Testis (tissue), 3 donors: Measurements from ENCODE around the gene GDI1. TPM values are rescaled to one million over a fixed set of nuclear protein-coding genes. Genes with fewer than 3 reads are reported as not detected.

Source experiments
- DNase-seq: peaks from one replicate; pipeline ENCODE4 v3.0.0-alpha.2; 2019
- H3K27ac ChIP-seq, 2 donors: fragments of 200-600 bp; sonication (generic); one replicate each; pipeline ENCODE4 v1.5.1; 2019
- H3K27me3 ChIP-seq: fragments of 200-600 bp; sonication (generic); one replicate; pipeline ENCODE4 v1.5.1; 2019
- H3K36me3 ChIP-seq: fragments of 200-600 bp; sonication (generic); one replicate; pipeline ENCODE4 v1.5.1; 2017; ENCODE audit warnings: low read depth; ENCODE audit errors: missing control alignments
- H3K4me1 ChIP-seq: fragments of 200-600 bp; sonication (generic); one replicate; pipeline ENCODE4 v1.5.1; 2019
- H3K4me3 ChIP-seq, 2 donors: fragments of 200-600 bp; sonication (generic); one replicate each; pipeline ENCODE4 v1.5.1; 2017 to 2019
- H3K9me3 ChIP-seq: fragments of 200-600 bp; sonication (generic); one replicate; pipeline ENCODE4 v1.5.1; 2017
- CTCF ChIP-seq, 3 experiments: fragments of 450-650 bp in 2 of 3; fragments of 200-600 bp in 1 of 3; sonication (generic) in 1 of 3; IDR thresholded peaks; one replicate each; pipeline ENCODE4 v1.5.1; 2016 to 2019; ENCODE audit warnings: antibody characterized with exemption in 3 of 3, mild to moderate bottlenecking in 2 of 3, moderate library complexity in 1 of 3
- POLR2A ChIP-seq: fragments of 450-650 bp; IDR thresholded peaks from one replicate; pipeline ENCODE4 v1.6.1; 2017; ENCODE audit warnings: antibody characterized with exemption, mild to moderate bottlenecking, moderate library complexity
- WGBS, 2 donors: methylation state at CpG; one replicate each; pipeline ENCODE4 v1.1.5; 2018; 5-methylcytosine and 5-hydroxymethylcytosine counted together
- intact Hi-C: fragments of 100-400 bp; cut with DNase I; formaldehyde crosslinking; loops from one replicate; pipeline ENCODE4 v1.15.1; 2023; ENCODE audit warnings: low total_unique reads
- polyA plus RNA-seq: library from polyadenylated mRNA; stranded (reverse); fragments of 350-450 nt; fragmentation: Illumina TruSeq; extraction: RNeasy Lipid Tissue Mini Kit (QIAGEN cat#74804); gene quantifications from one replicate; pipeline ENCODE4 v1.2.3, GENCODE V29; 2014; ENCODE audit warnings: low read depth, low replicate concordance; ENCODE audit not compliant: insufficient read depth
- total RNA-seq, 2 donors: library from RNA; depleted of rRNA; stranded (reverse); fragments of >200 nt; gene quantifications; one replicate each; pipeline ENCODE4 v1.2.3, GENCODE V29; 2016

GDI1 gene
- total and polyA plus RNA-seq, 3 donors from 2014 or later: 118 to 162 (median 158) TPM

DNA sequence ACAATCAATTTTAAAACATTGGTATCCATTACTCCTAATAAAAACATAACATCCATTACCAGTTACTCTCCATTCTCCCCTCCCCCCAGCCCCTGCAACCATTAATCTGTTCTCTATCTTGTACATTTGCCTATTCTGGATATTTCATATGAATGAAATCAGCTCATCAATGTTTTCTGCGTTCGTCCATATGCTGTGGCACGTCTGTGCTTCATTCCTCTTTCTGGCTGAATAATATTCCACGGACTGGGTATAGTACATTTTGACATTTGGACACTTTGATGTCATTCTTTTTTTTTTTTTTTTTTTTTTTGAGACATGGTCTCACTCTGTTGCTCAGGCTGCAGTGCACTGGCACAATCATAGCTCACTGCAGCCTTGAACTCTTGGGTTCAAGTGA is 33.1 kb upstream of the GDI1 start:
- WGBS, 2 donors: 90 to 92% methylated on average over 4 of the region's 4 CpGs
- intact Hi-C loops: no loop called here
- H3K36me3 ChIP-seq: no peaks in the 10 kb centered on the region

DNA sequence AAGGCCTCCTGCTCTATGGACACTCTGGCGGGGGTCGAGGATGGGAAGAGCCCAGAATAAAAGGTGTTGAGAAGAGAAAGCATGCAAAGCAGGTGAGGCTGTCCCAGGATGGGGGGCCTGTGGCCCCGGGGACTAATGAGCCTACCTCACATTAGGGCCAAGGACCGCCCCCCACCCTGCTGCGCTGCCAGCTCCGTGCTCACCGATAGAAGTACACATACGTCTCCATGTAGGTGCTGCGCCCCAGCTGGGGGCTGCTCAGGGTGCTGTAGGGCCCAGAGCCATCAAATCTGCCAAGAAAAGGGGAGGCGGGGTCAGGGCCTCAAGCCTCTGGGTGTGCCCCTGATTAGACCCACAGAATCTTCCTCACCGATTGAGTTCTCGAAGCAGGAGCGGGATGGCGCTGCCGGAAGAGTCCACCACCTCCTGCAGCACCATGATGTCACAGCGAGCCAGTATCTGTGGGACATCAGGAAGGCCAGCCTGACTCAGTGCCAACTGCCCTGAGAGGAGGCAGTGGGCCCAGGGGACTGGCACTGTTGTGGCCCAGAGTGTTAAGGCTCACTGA is 32.2 kb upstream of the GDI1 start:
- no peaks in the 10 kb centered on the region for H3K27me3 ChIP-seq
- intact Hi-C loops: no loop called here
- WGBS, 2 donors: 96% methylated on average over 16 of the region's 16 CpGs; no CpG with 5 or more reads in 1 of the 2 donors
- H3K4me1 ChIP-seq: no peaks in the 10 kb centered on the region
- H3K9me3 ChIP-seq: no peaks in the 10 kb centered on the region
- H3K4me3 ChIP-seq: no peak overlapping the region
- no peak for TF ChIP-seq POLR2A
- no peak overlapping the region for H3K27ac ChIP-seq
- H3K36me3 ChIP-seq: no peaks in the 10 kb centered on the region
- DNase-seq: no peak

More for the DNA sequence above, 33.1 kb upstream of the GDI1 start:
- H3K4me1 ChIP-seq: no peaks in the 10 kb centered on the region
- no peak for DNase-seq
- TF ChIP-seq POLR2A (no peak), CTCF (IDR thresholded peaks at IDR 0.05) (no peak)
- no peak overlapping the region for H3K4me3 ChIP-seq
- H3K9me3 ChIP-seq: no peaks in the 10 kb centered on the region
- no peak overlapping the region for H3K27ac ChIP-seq
- H3K27me3 ChIP-seq: no peaks in the 10 kb centered on the region

- no peaks in the 10 kb centered on the region for H3K27me3 ChIP-seq
- WGBS, 2 donors: 69 to 87% methylated on average over 3 to 10 of the region's 10 CpGs
- no peak for DNase-seq
- no peaks in the 10 kb centered on the region for H3K9me3 ChIP-seq
- no peak for TF ChIP-seq POLR2A
- TF ChIP-seq CTCF (IDR thresholded peaks at IDR 0.05): no peak
- H3K36me3 ChIP-seq: no peaks in the 10 kb centered on the region
- no peaks in the 10 kb centered on the region for H3K4me1 ChIP-seq
- no peak overlapping the region for H3K27ac ChIP-seq
- intact Hi-C loops: no loop called here
- no peak overlapping the region for H3K4me3 ChIP-seq
Observed at GRCh38 chrX:154408659-154409221, 28.2 kb upstream of the GDI1 start.

DNA sequence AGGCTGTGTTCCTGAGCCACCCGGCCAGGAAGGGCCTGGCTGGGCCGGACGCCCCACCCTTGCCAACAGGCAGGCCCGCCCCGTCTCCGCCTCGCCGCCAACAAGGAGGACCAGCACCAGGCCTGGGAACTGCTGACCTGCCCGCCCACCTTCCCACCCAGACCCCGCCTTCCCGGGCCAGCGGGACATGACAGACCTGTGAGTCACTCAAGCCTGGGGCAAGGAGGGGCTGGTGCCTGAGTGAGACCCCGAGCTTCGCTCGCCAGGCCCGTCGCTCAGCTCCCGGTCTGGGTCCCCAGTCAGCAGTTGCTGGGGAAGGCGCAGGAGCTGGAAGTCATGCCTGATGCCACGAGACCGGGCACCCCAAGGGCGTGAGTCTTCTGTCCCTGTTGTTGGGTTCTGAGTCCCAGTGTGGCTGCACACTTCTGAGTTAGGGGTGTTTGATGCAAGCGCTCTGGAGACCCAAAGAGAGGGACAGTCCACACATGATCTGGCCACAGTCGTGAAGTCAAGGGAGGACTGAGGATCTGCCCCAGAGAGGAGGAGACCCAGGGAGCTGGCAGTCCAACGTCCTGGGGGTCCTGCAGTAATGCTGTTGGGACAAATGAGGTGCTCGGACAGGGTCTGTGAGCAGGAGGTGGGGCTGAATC is 27.6 kb upstream of the GDI1 start, which contains the start of gene DNASE1L1:
TSS of gene DNASE1L1 (minus strand) at position 33 of the 650 bp plus-strand sequence. CDS start 3,686 bp downstream, outside the sequence.
- no peaks in the 10 kb centered on the region for H3K4me1 ChIP-seq
- H3K4me3 ChIP-seq: no peak within 1 kb of the TSS
- H3K36me3 ChIP-seq: no peaks in the 10 kb centered on the region
- H3K27me3 ChIP-seq: no peaks in the 10 kb centered on the region
- TF ChIP-seq CTCF (IDR thresholded peaks at IDR 0.05) (no peak), POLR2A (no peak)
- WGBS, 2 donors: 79 to 100% methylated on average over 1 to 22 of the region's 26 CpGs
- no peaks in the 10 kb centered on the region for H3K9me3 ChIP-seq
- intact Hi-C loops: no loop called here
- peak; percentile 33 for DNase-seq
- H3K27ac ChIP-seq: no peak within 1 kb of the TSS

GRCh38 chrX:154411981-154412340 is 25.0 kb upstream of the GDI1 start:
- WGBS, 2 donors: 4% methylated on average over 17 of the region's 29 CpGs; no CpG with 5 or more reads in 1 of the 2 donors

More at GRCh38 chrX:154411981-154412340, 25.0 kb upstream of the GDI1 start:
- TF ChIP-seq POLR2A (no peak), CTCF (IDR thresholded peaks at IDR 0.05) (no peak)
- peak; percentile 84 for DNase-seq
- H3K9me3 ChIP-seq: no peaks in the 10 kb centered on the region
- no peaks in the 10 kb centered on the region for H3K27me3 ChIP-seq
- peak overlapping the region; percentile 60 to 79 for H3K4me3 ChIP-seq
- H3K27ac ChIP-seq: peak overlapping the region; percentile 92 to 93
- intact Hi-C loops: no loop called here
- H3K36me3 ChIP-seq: no peaks in the 10 kb centered on the region
- H3K4me1 ChIP-seq: no peaks in the 10 kb centered on the region
